ENCODE data around the gene GOLGA7B. TPM values are rescaled to one million over a fixed set of nuclear protein-coding genes. Genes with fewer than 3 reads are reported as not detected.

Gene GOLGA7B
- total RNA-seq, 2 donors from 2014 or later: 0.18 to 0.27 TPM

GRCh38 chr10:97895084-97895483 lies 45.4 kb downstream of the GOLGA7B start:
- no peak overlapping the region for H3K4me3 ChIP-seq (ENCODE audit: low read length)
- Mint-ChIP-seq H3K4me3 (no peak overlapping the region), H3K27me3 (ENCODE audit: insufficient read depth) (peaks cover 3% of the 10 kb centered on the region), H3K4me1 (no peaks in the 10 kb centered on the region), H3K27ac (no peak overlapping the region), H3K36me3 (ENCODE audit: low read depth) (no peaks in the 10 kb centered on the region), H3K9me3 (no peaks in the 10 kb centered on the region)
- H3K9ac ChIP-seq (ENCODE audit: extremely low read depth, low read length, poor library complexity, severe bottlenecking): no peak overlapping the region
- H3K4me1 ChIP-seq (ENCODE audit: control insufficient read depth, insufficient read depth, low read length): no peaks in the 10 kb centered on the region
- DNase-seq: no peak
- no peaks in the 10 kb centered on the region for H3K36me3 ChIP-seq (ENCODE audit: control insufficient read depth, insufficient read depth, low read length)
- no peaks in the 10 kb centered on the region for H3K9me3 ChIP-seq (ENCODE audit: control insufficient read depth, low read length)
- H3K27me3 ChIP-seq (ENCODE audit: control insufficient read depth, insufficient read depth, low read length, poor library complexity, severe bottlenecking): no peaks in the 10 kb centered on the region
- H3K27ac ChIP-seq (ENCODE audit: low read depth, low read length): no peak overlapping the region
- WGBS, 2 experiments (ENCODE audit: insufficient coverage in 1 of 2, insufficient read length in 1 of 2): 93 to 96% methylated on average over 6 to 13 of the region's 13 CpGs
- no peak for TF ChIP-seq CTCF (conservative IDR thresholded peaks at IDR 0.05)

- no peaks in the 10 kb centered on the region for H3K4me1 Mint-ChIP-seq
- WGBS, 2 experiments (ENCODE audit: insufficient coverage in 1 of 2, insufficient read length in 1 of 2): 93% methylated on average over 7 to 9 of the region's 9 CpGs
- H3K4me1 ChIP-seq (ENCODE audit: control insufficient read depth, insufficient read depth, low read length): no peaks in the 10 kb centered on the region
- no peaks in the 10 kb centered on the region for H3K36me3 Mint-ChIP-seq (ENCODE audit: low read depth)
- no peaks in the 10 kb centered on the region for H3K9me3 Mint-ChIP-seq
- no peak overlapping the region for H3K9ac ChIP-seq (ENCODE audit: extremely low read depth, low read length, poor library complexity, severe bottlenecking)
- no peak overlapping the region for H3K27ac ChIP-seq (ENCODE audit: low read depth, low read length)
- no peak overlapping the region for H3K27ac Mint-ChIP-seq
- H3K27me3 ChIP-seq (ENCODE audit: control insufficient read depth, insufficient read depth, low read length, poor library complexity, severe bottlenecking): no peaks in the 10 kb centered on the region
- no peak for TF ChIP-seq CTCF (conservative IDR thresholded peaks at IDR 0.05)
- H3K4me3 Mint-ChIP-seq: no peak overlapping the region
- H3K27me3 Mint-ChIP-seq (ENCODE audit: insufficient read depth): peaks cover 3% of the 10 kb centered on the region
- no peak for DNase-seq
- H3K4me3 ChIP-seq (ENCODE audit: low read length): no peak overlapping the region
- no peaks in the 10 kb centered on the region for H3K9me3 ChIP-seq (ENCODE audit: control insufficient read depth, low read length)
- H3K36me3 ChIP-seq (ENCODE audit: control insufficient read depth, insufficient read depth, low read length): no peaks in the 10 kb centered on the region
These were observed 46.3 kb downstream of the GOLGA7B start for GRCh38 chr10:97895915-97896314.

GRCh38 chr10:97896756-97897358 lies 47.2 kb downstream of the GOLGA7B start:
- H3K4me3 Mint-ChIP-seq: no peak overlapping the region
- H3K9me3 ChIP-seq (ENCODE audit: control insufficient read depth, low read length): no peaks in the 10 kb centered on the region
- no peak overlapping the region for H3K4me3 ChIP-seq (ENCODE audit: low read length)
- peaks cover 5% of the 10 kb centered on the region for H3K27me3 Mint-ChIP-seq (ENCODE audit: insufficient read depth)
- H3K36me3 ChIP-seq (ENCODE audit: control insufficient read depth, insufficient read depth, low read length): no peaks in the 10 kb centered on the region
- no peak for DNase-seq
- WGBS, 2 experiments (ENCODE audit: insufficient coverage in 1 of 2, insufficient read length in 1 of 2): 96 to 97% methylated on average over 10 to 13 of the region's 13 CpGs
- no peaks in the 10 kb centered on the region for H3K27me3 ChIP-seq (ENCODE audit: control insufficient read depth, insufficient read depth, low read length, poor library complexity, severe bottlenecking)
- no peak overlapping the region for H3K27ac ChIP-seq (ENCODE audit: low read depth, low read length)
- TF ChIP-seq CTCF (conservative IDR thresholded peaks at IDR 0.05): no peak
- H3K4me1 Mint-ChIP-seq: no peaks in the 10 kb centered on the region
- H3K27ac Mint-ChIP-seq: no peak overlapping the region
- H3K4me1 ChIP-seq (ENCODE audit: control insufficient read depth, insufficient read depth, low read length): no peaks in the 10 kb centered on the region
- no peak overlapping the region for H3K9ac ChIP-seq (ENCODE audit: extremely low read depth, low read length, poor library complexity, severe bottlenecking)
- H3K9me3 Mint-ChIP-seq: no peaks in the 10 kb centered on the region
- no peaks in the 10 kb centered on the region for H3K36me3 Mint-ChIP-seq (ENCODE audit: low read depth)

Measured in endodermal cell (in vitro differentiated cells).